ENCODE results near the gene PLPP3.

PLPP3 gene

DNA sequence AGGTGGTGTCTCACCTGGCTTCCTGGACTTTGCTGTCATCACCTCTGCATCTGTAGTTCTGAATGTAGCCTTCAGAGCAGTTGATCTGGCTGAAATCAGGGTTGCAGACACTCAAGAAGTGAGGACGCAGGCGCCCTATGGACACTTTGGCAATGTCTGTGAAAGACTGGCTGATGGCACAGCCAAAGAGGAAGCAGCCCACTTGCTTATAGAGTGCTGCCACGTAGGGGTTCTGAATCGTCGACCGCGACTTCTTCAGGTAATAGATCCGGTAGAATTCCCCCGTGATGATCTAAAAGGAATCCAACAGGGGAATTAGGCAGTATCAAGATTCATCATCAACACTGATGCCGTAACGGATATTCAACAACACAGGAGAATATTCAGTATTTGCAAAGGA is 55.1 kb downstream of the PLPP3 start:
- DNase-seq (ENCODE audit: low read depth in 2 of 2): no peak

DNA sequence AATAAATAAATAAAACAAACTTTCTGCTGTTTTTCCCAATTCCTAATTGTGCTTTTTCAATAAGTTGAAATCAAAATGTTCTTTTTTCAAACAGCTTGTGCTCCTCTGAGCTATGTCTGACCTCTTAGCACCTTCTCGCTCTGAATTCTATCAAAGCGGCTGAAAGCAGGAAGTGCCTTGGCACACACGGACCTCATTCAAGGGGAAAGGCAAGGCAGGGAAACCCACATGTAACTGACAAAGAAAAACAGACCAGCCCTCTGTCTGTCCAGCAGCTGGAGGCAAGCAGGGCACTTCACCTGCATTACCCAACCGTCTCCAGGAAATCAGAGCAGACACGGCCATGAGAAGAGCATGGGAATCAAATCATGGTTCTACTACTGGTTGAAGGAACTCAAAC is 56.7 kb downstream of the PLPP3 start:
- no peak for DNase-seq (ENCODE audit: low read depth in 2 of 2)

DNA sequence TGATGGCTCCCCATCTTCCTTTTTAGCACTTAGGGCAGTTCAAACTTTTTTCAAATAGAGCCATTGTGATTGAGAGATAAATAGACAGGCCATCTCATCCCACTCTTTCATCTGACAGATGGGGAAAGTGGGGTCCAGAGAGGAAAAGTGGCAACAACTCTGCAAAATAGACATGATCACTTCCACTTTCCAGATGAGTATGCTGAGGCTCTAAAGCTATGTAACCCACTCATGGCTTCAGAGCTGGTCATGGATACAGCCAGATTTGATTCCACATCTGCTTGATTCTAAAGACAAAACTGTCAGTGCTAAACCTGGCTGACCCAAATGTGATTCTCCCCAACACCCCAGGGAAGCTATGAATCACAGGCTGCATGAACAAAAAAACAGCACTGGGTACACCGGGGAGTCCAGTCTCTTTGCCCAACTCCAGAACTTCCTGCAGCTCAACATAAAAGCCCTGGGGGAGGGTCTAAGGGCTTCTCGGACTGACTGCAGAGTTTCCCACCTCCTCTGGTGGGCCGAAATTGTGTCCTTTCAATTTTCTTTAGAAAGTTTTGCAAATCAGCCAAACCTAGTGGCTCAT is 59.3 kb downstream of the PLPP3 start:
- no peak for DNase-seq (ENCODE audit: low read depth in 2 of 2)

DNA sequence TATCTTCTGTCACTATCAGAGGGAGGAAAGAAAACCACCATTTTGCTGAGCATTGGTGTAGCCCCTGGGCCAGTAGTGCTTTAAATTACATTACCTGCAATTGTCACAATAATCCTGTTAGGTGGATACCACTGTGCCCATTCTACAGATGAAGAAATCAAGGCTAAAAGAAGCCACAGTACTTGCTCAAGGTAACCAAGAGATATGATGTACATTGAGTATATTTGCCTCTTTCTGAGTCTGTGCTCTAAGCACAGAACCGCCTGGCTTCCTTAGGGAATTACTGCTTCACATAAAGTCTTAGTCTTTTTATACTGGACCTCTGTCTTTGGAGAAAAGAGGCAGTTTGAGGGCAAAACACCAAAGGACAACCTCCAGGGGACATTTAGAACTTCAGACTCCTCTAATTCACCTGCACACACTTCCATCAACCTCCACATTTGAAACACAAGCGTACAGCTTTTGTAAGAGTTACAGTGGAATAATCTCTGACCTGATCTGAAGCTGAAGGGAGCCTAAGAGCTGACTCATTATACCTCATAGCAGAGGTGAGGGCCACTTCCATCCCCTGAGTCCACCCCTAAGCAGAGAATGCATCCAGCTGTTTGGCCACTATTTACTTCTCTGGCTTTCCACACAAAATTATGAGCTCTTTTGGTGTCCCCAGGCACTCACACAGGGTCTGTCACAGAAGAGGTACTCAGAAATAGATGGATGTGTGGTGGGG is 61.8 kb downstream of the PLPP3 start:
- DNase-seq (ENCODE audit: low read depth in 2 of 2): no peak

DNA sequence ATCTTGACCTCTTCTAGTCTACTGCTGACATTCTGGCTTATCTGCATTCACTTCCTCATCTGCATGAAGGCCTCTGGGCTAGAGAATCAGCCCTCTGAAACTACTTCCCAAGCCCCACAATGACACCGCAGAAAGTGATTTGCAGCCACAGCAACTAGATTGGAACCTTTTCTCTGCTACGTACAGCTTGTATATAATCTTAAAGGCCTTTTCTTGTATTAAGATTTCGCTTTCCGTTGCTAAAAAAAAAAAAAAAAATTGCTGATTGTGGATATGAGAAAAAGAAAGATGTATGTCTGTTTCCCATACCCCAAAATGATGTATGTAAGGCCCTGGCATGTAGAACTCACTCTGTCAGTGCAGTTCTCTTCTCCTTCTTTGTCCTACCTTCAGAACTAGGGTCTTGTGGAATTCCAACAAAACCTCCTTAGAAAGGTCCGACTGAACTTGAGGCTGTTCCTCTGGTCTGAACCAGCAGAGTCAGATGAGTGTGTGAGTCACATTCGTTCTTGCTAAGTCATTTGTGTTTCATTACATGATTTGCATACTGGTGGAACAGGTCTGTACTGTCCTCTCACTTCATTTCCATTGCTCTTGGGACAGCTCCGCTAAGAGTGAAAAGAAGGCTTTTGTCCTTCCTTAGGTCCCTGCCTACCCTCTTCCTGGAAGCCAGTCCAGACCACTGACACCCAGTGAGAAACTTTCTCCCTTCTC is 62.7 kb downstream of the PLPP3 start:
- DNase-seq (ENCODE audit: low read depth in 2 of 2): no peak

DNA sequence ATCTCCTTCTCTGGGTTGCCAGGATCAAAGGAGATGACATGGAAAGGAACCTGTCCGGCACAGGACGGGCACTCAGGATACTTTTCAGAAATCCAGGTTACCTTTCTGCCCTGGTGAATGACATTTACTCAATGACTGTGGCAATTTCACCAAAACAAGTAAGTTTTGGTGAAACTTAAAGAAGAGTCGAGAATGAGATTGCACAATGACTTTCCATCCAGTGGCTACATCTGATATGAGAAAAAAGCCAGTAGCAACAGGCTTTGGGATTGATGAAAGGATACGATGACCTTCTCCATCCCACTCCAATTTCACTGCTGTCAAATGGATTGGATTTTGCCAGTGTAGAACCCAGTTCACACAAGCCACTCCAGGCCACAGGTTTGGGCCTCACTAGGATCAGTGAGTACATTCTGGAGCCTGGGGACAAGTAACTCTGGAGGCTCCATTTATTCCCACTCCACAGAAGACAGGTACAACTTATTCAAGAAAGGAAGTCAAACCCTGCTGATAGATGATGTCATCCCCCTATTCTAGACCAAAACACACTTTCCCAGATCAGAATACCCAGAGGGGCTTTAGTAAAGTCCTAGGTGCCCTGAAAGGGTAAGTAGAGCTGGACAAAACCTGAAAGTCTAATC is 63.3 kb downstream of the PLPP3 start:
- DNase-seq (ENCODE audit: low read depth in 2 of 2): no peak

DNA sequence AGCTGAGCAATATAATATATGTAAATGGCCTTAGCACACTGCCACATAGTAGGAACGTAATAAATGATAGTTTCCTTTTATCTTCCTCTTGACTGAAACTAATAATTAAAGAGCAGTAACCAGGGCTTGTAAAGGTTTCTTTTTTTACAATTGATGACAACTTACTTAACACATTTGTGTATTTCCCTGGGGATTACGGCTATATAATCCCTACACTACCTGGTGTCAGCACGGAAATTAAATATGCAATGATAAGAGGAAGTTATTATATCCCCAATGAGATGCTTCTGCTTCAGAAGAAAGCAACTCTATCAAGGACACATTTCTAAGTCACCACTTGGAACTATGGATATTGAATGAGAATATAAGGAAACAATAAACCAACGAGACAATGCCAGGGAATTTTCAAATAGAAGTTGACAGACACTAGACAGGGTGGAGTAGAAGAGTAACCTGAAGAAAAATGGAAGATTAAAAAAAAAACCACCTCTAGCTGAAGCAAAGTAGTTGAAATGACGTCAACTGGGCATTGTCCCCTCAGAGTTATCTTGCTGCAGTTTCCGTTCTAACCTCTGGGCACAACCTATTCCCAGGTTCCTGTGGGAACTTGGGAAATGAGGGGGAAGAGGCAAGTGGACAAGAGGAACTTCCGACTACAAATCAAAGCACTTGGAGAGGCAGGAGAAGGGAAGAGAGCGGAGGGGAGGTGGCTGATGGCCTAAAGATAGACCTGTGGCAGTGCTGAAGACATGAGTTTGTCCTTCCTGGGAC is 66.5 kb downstream of the PLPP3 start:
- no peak for DNase-seq (ENCODE audit: low read depth in 2 of 2)

DNA sequence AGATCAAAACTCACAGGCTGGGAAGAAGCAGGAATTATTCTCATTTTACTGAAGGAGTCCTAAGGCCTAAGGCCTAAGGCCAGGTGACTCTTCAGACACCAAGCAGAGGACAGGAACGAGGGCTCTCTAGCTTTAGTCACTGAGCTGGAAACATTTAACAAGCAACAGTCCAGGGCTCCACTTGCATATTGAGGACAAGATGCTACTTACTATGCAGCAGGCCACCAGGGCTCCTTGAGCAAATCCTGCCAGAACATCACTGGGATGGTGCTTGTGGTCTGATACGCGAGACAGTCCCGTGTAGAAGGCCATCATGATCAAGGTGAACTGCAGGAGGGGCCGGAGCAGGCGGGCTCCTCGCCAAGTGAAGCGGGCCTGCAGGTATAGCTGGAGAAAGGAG is 67.6 kb downstream of the PLPP3 start:
- DNase-seq (ENCODE audit: low read depth in 2 of 2): no peak

DNA sequence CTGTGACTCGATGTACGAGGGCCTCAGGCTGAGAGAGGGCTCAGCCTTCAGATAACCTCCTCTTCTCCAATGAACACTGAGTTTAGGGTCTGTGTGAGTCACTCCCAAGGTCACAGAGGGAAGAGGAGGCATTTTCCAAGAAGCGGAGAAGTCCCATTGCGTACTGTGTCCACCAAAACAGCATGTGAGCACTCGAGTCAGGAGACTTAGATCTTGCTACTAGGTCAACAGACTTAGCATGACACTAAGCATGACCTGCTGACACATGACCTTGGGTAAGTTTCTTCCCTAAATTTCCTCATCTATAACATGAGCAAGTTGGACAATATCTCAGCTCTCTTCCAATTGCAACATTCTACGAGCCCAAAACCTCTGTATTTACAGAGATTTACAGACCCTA is 68.0 kb downstream of the PLPP3 start:
- no peak for DNase-seq (ENCODE audit: low read depth in 2 of 2)

DNA sequence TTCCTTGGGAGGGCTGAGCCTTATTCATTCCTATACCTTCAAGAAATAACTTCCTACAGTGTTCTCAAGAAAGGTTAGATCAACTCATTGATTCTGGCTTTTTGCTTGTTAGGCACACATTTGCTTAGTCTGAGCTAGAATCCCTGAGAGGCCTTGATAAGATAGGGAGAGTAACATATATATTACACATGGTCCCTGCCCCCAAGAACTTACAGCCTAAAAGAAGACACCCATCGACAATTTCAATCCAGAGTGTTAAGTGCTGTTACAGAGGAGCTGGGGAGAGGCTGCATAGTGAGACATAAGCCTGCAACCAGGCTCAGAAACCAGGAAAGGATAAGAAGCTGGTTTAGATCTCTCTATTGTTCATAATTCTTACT is 68.7 kb downstream of the PLPP3 start:
- DNase-seq (ENCODE audit: low read depth in 2 of 2): no peak

DNA sequence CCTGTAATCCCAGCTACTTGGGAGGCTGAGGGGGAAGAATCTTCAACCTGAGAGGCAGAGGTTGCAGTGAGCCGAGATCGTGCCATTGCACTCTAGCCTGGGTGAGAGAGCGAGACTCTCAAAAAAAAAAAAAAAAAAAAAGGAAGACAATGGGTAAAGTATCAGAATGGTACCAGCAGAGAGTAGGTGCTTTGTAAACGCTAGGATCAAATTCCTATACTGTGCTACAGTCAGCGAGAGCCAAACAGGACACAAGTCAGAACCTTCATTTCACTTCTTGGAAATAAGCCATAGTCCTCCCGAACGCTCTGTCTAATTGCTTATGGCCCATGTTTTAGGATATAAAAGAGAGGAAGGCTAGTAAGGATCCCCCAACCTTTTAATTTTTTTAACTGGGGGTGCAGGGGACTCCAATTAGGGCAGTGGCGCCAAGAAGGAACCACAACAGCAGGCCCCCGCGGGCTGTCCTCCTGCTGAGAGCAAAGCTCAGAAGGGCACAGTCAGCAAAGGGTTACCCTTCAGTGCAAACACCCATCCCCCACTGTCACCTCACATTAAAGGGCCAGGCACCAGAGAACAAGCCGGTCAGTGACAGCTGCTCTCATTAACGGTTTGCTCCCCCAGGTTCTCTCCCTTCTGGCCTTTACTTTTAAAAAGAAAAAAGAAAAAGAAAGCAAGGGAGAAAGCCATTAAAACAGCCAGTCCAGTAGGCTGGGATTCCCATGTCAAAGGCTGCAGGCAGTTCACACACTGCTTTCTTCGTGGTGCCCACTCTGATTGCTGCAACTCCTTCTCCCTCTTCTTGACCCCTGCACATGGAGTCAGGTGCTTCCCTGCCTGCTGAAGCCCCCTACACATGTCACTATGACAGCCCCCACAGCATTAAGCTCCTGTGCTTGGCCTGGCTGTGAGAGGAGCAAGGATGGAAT is 69.4 kb downstream of the PLPP3 start:
- no peak for DNase-seq (ENCODE audit: low read depth in 2 of 2)

DNA sequence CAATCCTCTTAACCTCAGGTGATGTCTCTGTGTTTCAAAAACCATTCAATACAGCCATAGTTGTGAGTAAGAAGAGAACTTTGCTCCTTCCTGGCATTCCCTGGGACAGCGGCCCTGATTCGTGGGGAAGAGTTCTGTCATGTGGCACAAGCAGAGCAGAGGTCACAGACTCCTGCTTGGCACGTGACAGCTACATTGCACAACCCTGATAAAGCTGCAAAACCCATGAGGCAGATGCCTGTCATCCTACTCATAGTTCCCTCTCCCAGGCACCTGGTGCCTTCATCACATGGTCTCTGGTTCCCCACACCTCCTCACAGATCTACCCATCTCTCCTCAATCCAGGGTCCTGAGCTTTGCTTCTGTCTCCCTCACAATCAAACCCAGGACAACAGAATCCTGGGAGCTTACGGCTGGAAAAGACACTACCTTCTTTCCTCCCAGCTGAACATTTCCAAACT is 70.8 kb downstream of the PLPP3 start:
- no peak for DNase-seq (ENCODE audit: low read depth in 2 of 2)

DNA sequence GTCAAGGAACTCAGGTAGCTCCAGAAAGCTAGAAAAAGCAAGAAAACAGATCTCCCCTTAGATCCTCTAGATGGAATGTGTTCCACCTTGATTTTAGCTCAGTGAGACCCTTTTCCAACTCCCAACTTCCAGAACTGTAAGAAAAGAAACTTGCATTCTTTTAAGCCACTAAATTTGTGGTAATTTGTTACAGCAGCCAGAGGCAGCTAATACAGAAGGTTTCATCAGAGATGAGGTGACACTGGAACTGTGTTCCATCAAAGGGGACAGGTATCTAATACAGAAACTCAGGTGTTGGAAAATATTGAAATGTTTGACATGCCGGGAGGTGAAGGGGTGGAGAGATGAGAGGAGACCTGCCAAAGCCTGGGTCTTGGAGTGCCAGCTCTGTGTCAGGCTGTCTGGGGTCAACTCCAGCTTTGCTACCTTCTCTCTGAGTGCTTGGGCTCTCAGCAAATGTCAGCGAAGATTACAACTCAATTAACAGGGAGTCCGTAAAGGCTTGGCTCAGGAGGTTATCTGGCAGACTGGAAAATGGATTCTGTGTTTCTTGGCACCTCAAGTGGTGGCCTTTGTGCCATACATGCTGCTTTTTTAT is 71.3 kb downstream of the PLPP3 start:
- no peak for DNase-seq (ENCODE audit: low read depth in 2 of 2)

DNA sequence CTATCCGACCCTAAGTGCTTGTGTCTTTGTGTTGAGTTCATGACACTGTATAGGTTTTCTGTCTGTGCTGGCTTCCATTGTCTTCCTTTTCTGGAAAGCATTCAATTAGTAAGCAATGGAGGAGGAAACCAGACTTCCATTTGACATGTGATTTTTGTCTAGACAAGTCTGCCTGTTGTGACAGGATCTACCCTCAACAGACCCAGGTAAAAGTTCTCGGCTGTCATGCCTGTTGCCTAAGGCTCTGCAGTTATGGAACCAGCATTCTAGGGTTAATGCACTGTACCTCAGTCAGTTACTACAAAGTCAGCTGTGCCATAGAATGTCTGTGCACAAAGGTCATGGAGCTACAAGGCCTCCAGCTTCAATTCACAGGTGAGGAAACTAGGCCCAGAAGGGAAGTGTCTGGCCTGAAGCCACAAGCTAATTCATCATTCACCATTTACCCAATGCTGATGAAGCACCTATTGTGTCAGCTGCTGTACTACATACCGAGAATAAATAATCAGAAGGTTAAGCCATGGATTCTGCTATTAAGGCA is 72.3 kb downstream of the PLPP3 start:
- no peak for DNase-seq (ENCODE audit: low read depth in 2 of 2)

DNA sequence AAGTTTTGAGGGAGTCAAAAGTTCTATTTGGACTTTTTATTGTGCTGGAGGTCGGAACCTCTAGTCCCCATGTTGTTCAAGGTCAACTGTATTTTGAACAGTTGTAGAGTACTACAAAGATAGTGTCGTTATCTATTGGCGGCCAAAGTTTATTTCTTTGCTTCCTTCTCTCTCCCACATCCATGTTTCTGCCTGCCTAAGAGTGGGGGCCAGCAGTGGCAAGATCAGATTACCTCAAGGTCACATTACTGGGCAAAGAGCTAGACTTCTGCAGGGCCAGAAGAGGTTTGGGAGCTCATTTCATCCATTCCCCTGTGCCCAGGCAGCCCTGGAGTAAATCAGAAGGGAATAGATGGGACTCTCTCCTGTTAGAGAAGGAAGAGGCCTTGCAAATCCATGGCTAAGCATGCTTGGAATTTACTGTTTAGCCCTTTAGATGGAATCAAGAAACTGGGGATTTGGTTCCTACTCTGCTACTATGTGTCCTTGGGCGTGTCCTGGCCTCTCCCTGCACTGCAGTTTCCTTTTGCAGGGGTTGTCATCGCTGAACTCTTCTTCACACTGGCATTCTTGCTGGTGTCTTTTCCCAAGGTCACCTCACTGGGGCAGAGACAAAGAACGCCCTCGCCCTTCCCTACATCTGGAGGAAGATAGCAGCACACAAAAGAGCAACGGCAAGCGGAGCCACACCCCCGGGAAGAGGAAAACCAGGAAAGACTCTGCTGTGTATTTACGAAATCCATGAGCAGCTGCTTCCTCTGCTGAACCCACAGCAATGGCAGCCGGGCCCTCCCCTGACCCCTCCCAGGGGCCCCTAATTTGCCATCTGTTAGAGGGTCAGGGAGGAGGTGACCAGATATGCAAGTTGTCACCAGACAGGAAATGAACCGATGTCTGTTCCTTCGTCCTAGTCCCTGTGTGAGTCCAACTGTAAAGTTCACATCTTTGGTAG is 73.3 kb downstream of the PLPP3 start:
- DNase-seq (ENCODE audit: low read depth in 2 of 2): no peak

DNA sequence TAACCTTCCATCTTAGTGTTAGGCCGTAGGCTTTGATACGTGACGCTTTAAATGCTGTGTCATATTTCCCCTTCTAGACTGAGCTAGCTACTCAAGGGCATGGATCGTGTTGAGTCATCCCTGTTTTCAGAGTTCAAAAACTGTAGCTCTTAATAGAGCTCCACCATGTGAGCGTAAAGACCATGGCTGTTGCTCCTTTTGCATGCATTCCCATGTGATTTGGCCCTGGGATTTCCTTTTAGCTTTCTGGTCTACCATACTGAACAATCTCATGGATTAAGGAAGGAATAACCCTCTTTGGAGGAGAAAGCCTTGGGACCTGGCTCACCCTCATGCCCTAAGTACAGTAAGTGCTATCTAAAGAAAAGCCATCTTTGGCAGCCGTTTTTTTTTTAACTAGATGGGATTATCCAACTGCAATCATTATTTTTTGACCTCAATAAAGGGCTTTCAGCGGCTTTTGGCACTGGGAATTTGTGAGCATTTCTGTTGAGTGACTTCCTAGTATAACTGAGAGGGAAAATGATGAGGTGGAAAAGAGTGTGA is 76.6 kb downstream of the PLPP3 start:
- DNase-seq (ENCODE audit: low read depth in 2 of 2): peak in 1 of 2 experiments; percentile 24

DNA sequence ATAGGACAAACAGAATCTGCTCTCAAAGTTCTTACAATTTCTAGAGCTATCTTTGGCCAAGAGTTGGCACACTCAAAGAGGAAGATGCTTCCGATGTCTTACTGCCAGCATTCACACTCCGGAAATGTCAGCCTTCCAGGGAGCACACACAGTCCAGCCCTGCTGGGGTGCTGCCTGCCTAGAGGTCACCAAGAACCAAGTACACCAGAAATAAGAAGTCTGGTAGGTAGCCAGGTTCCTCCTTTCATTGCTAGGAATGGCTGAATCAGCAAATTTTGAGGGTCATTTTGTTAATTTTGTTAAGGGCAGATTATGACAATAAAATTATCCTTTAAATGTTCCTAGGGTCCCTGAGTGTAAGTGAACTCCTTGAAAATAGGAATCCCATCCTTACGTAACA is 77.5 kb downstream of the PLPP3 start:
- no peak for DNase-seq (ENCODE audit: low read depth in 2 of 2)

DNA sequence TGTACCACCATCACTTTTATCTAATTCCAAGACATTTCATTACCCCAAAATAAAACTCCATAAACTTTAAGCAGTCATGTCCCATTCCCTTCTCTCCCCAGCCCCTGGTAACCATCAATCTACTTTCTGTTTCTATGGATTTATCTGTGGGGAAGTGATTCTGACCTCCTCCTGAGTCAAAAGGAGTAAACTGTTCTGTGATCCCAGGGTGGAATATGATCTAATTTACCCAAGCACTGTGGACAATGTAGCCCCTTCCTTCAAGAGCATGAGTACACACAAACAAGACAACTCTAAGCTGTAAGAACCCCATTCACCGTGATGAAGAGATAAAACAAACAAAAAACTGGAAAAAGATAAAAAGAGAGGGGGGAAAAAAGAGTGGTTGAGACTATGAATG is 77.9 kb downstream of the PLPP3 start:
- DNase-seq (ENCODE audit: low read depth in 2 of 2): no peak
